GM23338 (cell line): ENCODE measurements around the gene RAD51B. TPM values are rescaled to one million over a fixed set of nuclear protein-coding genes. Genes with fewer than 3 reads are reported as not detected.

Source experiments
- ATAC-seq: fragments of 200-7000 bp; cut with Tn5 transposase; 3 replicates; pipeline ENCODE4 v1.9.1; 2020
- DNase-seq: peaks from one replicate; pipeline ENCODE4 v3.0.0-alpha.2; 2015; ENCODE audit warnings: low spot score
- H2AFZ ChIP-seq: fragments of 200-600 bp; sonication (generic); 2 replicates; pipeline ENCODE4 v1.8.0; 2016; ENCODE audit warnings: antibody characterized with exemption, mild to moderate bottlenecking, moderate library complexity
- H3F3A ChIP-seq: fragments of 200-600 bp; sonication (generic); replicated peaks from 2 replicates; pipeline ENCODE4 v1.8.0; 2017; ENCODE audit warnings: antibody characterized with exemption, mixed run types, low read depth
- H3K27ac ChIP-seq: fragments of 200-600 bp; sonication (generic); 2 replicates; pipeline ENCODE4 v1.6.1; 2016; ENCODE audit warnings: low read depth
- H3K27me3 ChIP-seq: fragments of 200-600 bp; sonication (generic); 2 replicates; pipeline ENCODE4 v1.8.0; 2016; ENCODE audit warnings: mild to moderate bottlenecking, mixed run types, moderate library complexity; ENCODE audit not compliant: insufficient read depth
- H3K36me3 ChIP-seq: fragments of 200-600 bp; sonication (generic); 2 replicates; pipeline ENCODE4 v1.8.0; 2016; ENCODE audit warnings: mild to moderate bottlenecking; ENCODE audit not compliant: insufficient read depth
- H3K4me1 ChIP-seq: fragments of 200-600 bp; sonication (generic); 2 replicates; pipeline ENCODE4 v1.8.0; 2016; ENCODE audit warnings: mild to moderate bottlenecking, moderate library complexity; ENCODE audit not compliant: insufficient read depth
- H3K4me2 ChIP-seq: fragments of 200-600 bp; sonication (generic); 2 replicates; pipeline ENCODE4 v1.7.1; 2017; ENCODE audit warnings: mixed run types
- H3K4me3 ChIP-seq: fragments of 200-600 bp; sonication (generic); 2 replicates; pipeline ENCODE4 v1.6.1; 2016; ENCODE audit warnings: mixed run types
- H3K79me2 ChIP-seq: fragments of 200-600 bp; sonication (generic); replicated peaks from 2 replicates; pipeline ENCODE4 v1.8.0; 2017; ENCODE audit warnings: mild to moderate bottlenecking; ENCODE audit not compliant: insufficient read depth
- H3K9me2 ChIP-seq: fragments of 200-600 bp; sonication (generic); 2 replicates; pipeline ENCODE4 v1.8.0; 2017; ENCODE audit not compliant: insufficient read depth
- H4K20me1 ChIP-seq: fragments of 200-600 bp; sonication (generic); replicated peaks from 2 replicates; pipeline ENCODE4 v1.8.0; 2017; ENCODE audit warnings: mild to moderate bottlenecking; ENCODE audit not compliant: insufficient read depth
- H3K27ac Mint-ChIP-seq: 2 replicates; pipeline ENCODE4 v1.8.0; 2020; ENCODE audit warnings: inconsistent platforms, mild to moderate bottlenecking, moderate library complexity, mixed read lengths
- H3K27me3 Mint-ChIP-seq: 3 replicates; pipeline ENCODE4 v1.8.0; 2022; ENCODE audit warnings: low read depth, mild to moderate bottlenecking, moderate library complexity, mixed read lengths, inconsistent platforms; ENCODE audit not compliant: insufficient read depth, poor library complexity
- H3K36me3 Mint-ChIP-seq: 3 replicates; pipeline ENCODE4 v1.8.0; 2021; ENCODE audit warnings: low read depth, mild to moderate bottlenecking, inconsistent platforms, moderate library complexity, mixed read lengths
- H3K4me1 Mint-ChIP-seq: 3 replicates; pipeline ENCODE4 v1.8.0; 2020; ENCODE audit warnings: mild to moderate bottlenecking, inconsistent platforms, mixed read lengths
- H3K4me3 Mint-ChIP-seq: 3 replicates; pipeline ENCODE4 v1.8.0; 2021; ENCODE audit warnings: moderate library complexity, mild to moderate bottlenecking, inconsistent platforms, mixed read lengths
- H3K9me3 Mint-ChIP-seq: 3 replicates; pipeline ENCODE4 v1.8.0; 2020; ENCODE audit warnings: moderate library complexity, mild to moderate bottlenecking, inconsistent platforms, mixed read lengths
- CREB1 ChIP-seq: fragments of 250-450 bp; sonication (Bioruptor Pico); IDR thresholded peaks from 2 replicates; pipeline ENCODE4 v1.5.0; 2020; ENCODE audit warnings: low read depth, mild to moderate bottlenecking, moderate library complexity
- EZH2 ChIP-seq: fragments of 200-600 bp; sonication (generic); IDR thresholded peaks from one replicate; pipeline ENCODE4 v1.8.0; 2017; ENCODE audit warnings: antibody characterized with exemption, mild to moderate bottlenecking, low read depth; ENCODE audit not compliant: unreplicated experiment
- JUNB ChIP-seq: IDR thresholded peaks from one replicate; pipeline ENCODE4 v1.6.1; 2016; ENCODE audit warnings: antibody characterized with exemption; ENCODE audit not compliant: unreplicated experiment
- NANOG ChIP-seq: IDR thresholded peaks from 2 replicates; pipeline ENCODE4 v1.6.1; 2016; ENCODE audit warnings: antibody characterized with exemption, borderline replicate concordance
- POLR2AphosphoS5 ChIP-seq: IDR thresholded peaks from 2 replicates; pipeline ENCODE4 v1.6.1; 2016; ENCODE audit warnings: antibody characterized with exemption, low read depth
- STAT1 ChIP-seq: IDR thresholded peaks from one replicate; pipeline ENCODE4 v1.6.1; 2016; ENCODE audit warnings: antibody characterized with exemption; ENCODE audit not compliant: unreplicated experiment
- ZNF114 ChIP-seq: fragments of 250-450 bp; sonication (Bioruptor Pico); IDR thresholded peaks from 2 replicates; pipeline ENCODE4 v1.5.0; 2020; ENCODE audit warnings: mild to moderate bottlenecking, moderate library complexity
- ZNF331 ChIP-seq: fragments of 250-450 bp; sonication (Bioruptor Pico); IDR thresholded peaks from 2 replicates; pipeline ENCODE4 v1.5.0; 2020; ENCODE audit warnings: low read depth, mild to moderate bottlenecking, moderate library complexity
- polyA plus RNA-seq: library from polyadenylated mRNA; unstranded; fragments of >200 nt; fragmentation: Nextera tagmentation; extraction: Ambion mirVana; gene quantifications from 2 replicates; pipeline ENCODE4 v1.2.1, GENCODE V29; 2016
- total RNA-seq: library from RNA; depleted of rRNA; stranded (reverse); fragments of >200 nt; shearing (Covaris generic); gene quantifications from 2 replicates; pipeline ENCODE4 v1.2.3, GENCODE V29; 2014
- TF ChIP-seq, protein P1 (sequence below): IDR thresholded peaks from 2 replicates; pipeline ENCODE4 v1.6.1; 2016; ENCODE audit warnings: antibody characterized with exemption
- TF ChIP-seq, protein P2 (sequence below): IDR thresholded peaks from one replicate; pipeline ENCODE4 v1.6.1; 2018; ENCODE audit warnings: antibody characterized with exemption; ENCODE audit not compliant: unreplicated experiment

RAD51B gene
- total and polyA plus RNA-seq, 2 experiments from 2014 or later = 15.7 to 29.1 TPM

- TF ChIP-seq, protein P1, sequence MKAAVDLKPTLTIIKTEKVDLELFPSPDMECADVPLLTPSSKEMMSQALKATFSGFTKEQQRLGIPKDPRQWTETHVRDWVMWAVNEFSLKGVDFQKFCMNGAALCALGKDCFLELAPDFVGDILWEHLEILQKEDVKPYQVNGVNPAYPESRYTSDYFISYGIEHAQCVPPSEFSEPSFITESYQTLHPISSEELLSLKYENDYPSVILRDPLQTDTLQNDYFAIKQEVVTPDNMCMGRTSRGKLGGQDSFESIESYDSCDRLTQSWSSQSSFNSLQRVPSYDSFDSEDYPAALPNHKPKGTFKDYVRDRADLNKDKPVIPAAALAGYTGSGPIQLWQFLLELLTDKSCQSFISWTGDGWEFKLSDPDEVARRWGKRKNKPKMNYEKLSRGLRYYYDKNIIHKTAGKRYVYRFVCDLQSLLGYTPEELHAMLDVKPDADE = no peak
- no peak for TF ChIP-seq JUNB
- TF ChIP-seq ZNF331 (CRISPR knock-in tag) = no peak
- TF ChIP-seq ZNF114 (CRISPR knock-in tag) = no peak
These were observed 549.3 kb downstream of the RAD51B start (continued) for GRCh38 chr14:68368850-68369249.

DNA sequence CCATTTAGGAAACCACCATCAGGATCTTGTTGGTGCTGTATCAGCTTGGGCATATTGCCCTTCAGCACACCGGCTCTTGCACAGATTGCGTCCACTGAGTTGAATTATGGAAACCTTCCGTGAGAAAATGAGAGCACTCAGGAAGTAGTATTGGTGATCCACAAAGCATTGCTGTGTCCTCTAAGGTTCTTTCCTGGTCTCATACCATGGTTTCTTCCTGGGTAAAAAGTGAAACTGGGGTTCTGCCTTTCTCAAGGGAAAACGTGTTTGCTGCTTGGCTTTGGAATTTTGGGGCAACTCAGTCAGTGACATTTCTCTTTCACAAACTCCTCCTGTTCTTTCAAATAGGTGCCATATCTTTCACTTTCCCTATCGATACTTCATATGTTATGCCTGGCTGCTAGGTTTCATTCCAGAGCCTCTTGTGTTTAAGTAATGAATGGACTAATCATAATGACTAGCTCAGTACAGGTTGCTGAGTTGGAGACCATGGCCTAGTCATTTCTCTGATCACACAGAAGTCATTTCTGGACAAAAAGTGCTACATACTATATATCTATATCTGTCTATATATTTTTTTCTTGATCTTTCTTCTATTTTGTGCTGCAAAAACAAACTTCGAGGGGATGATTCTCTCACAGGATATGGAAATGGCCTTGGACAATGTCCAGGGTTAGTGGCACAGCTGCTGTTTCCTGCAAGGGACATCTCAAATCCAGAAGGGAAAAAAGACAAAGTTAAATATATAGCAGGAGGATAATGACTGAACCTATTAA, 549.9 kb downstream of the RAD51B start:
- H2AFZ ChIP-seq = no peak overlapping the region
- no peaks in the 10 kb centered on the region for H3K27me3 ChIP-seq
- peaks cover 25% of the 10 kb centered on the region for H3K4me1 Mint-ChIP-seq
- no peaks in the 10 kb centered on the region for H3K79me2 ChIP-seq
- no peak overlapping the region for H3K4me3 ChIP-seq
- H4K20me1 ChIP-seq = no peaks in the 10 kb centered on the region
- peaks cover 16% of the 10 kb centered on the region for H3K4me1 ChIP-seq
- no peak overlapping the region for H3K4me2 ChIP-seq
- no peaks in the 10 kb centered on the region for H3K27me3 Mint-ChIP-seq
- no peak for DNase-seq
- no peak overlapping the region for H3K4me3 Mint-ChIP-seq
- TF ChIP-seq, protein P1 = no peak
- TF ChIP-seq, protein P2, sequence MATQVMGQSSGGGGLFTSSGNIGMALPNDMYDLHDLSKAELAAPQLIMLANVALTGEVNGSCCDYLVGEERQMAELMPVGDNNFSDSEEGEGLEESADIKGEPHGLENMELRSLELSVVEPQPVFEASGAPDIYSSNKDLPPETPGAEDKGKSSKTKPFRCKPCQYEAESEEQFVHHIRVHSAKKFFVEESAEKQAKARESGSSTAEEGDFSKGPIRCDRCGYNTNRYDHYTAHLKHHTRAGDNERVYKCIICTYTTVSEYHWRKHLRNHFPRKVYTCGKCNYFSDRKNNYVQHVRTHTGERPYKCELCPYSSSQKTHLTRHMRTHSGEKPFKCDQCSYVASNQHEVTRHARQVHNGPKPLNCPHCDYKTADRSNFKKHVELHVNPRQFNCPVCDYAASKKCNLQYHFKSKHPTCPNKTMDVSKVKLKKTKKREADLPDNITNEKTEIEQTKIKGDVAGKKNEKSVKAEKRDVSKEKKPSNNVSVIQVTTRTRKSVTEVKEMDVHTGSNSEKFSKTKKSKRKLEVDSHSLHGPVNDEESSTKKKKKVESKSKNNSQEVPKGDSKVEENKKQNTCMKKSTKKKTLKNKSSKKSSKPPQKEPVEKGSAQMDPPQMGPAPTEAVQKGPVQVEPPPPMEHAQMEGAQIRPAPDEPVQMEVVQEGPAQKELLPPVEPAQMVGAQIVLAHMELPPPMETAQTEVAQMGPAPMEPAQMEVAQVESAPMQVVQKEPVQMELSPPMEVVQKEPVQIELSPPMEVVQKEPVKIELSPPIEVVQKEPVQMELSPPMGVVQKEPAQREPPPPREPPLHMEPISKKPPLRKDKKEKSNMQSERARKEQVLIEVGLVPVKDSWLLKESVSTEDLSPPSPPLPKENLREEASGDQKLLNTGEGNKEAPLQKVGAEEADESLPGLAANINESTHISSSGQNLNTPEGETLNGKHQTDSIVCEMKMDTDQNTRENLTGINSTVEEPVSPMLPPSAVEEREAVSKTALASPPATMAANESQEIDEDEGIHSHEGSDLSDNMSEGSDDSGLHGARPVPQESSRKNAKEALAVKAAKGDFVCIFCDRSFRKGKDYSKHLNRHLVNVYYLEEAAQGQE = no peak
- TF ChIP-seq EZH2 (no peak), POLR2AphosphoS5 (no peak), CREB1 (CRISPR knock-in tag) (no peak), STAT1 (no peak), NANOG (no peak), JUNB (no peak)
- no peaks in the 10 kb centered on the region; the same call in 2 of the 3 replicates for H3K9me3 Mint-ChIP-seq
- no peaks in the 10 kb centered on the region for H3K36me3 Mint-ChIP-seq
- no peaks in the 10 kb centered on the region for H3F3A ChIP-seq
- H3K27ac Mint-ChIP-seq = no peak overlapping the region
- no peak overlapping the region for H3K27ac ChIP-seq
- no peaks in the 10 kb centered on the region for H3K9me2 ChIP-seq
- ATAC-seq = no peak
- H3K36me3 ChIP-seq = no peaks in the 10 kb centered on the region
